Measurements from ENCODE around the gene CALHM3. TPM values are rescaled to one million over a fixed set of nuclear protein-coding genes. Genes with fewer than 3 reads are reported as not detected.

CALHM3 gene
- total and polyA plus RNA-seq, 2 donors (not counting 3 experiments of a cell fraction or from before 2014, with no cell fraction given), result not detected

DNA sequence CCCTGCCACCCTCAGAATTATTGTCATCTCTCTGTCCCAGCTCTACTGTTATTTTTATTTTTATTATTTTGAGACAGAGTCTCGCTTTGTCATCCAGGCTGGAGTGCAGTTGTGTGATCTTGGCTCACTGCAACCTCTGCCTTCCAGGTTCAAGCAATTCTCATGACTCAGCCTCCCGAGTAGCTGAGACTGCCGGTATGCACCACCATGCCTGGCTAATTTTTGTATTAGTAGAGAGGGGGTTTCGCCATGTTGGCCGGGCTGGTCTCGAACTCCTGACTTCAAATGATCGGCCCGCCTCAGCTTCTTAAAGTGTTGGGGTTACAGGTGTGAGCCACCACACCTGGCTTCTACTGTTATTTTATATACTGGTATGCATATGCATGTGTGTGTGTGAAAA, 37.8 kb downstream of the CALHM3 start:
- Histone ChIP-seq H3K4me3 (replicated peaks in 1 of 3; ENCODE audit: insufficient read depth in 1 of 3, low read depth in 1 of 3, low read length in 3 of 3) (no peak overlapping the region), H3K9me1 (replicated peaks; ENCODE audit: control insufficient read depth, extremely low read depth, insufficient read depth, low read length) (no peaks in the 10 kb centered on the region), H3K36me3 (ENCODE audit: control insufficient read depth in 2 of 2, extremely low read depth in 1 of 2, insufficient read depth in 2 of 2, low read length in 2 of 2) (peaks cover 31 to 64% of the 10 kb centered on the region in 2 experiments), H3K27me3 (ENCODE audit: control insufficient read depth in 2 of 2, insufficient read depth in 2 of 2, low read length in 2 of 2) (no peaks in the 10 kb centered on the region), H3K79me2 (ENCODE audit: control insufficient read depth, insufficient read depth, low read length) (no peaks in the 10 kb centered on the region), H3K9me3 (replicated peaks; ENCODE audit: control insufficient read depth, insufficient read depth, low read length) (no peaks in the 10 kb centered on the region), H3K9ac (replicated peaks; ENCODE audit: extremely low read depth, insufficient read depth, low read length) (no peak overlapping the region), H4K20me1 (replicated peaks; ENCODE audit: control insufficient read depth, extremely low read depth, insufficient read depth, low read length) (no peaks in the 10 kb centered on the region), H3K4me1 (ENCODE audit: control insufficient read depth, extremely low read depth, insufficient read depth, low read length) (peaks cover 20% of the 10 kb centered on the region), H3K27ac (ENCODE audit: insufficient read depth, low read depth, low read length) (no peak overlapping the region), H2AFZ (ENCODE audit: low read depth, low read length) (no peak overlapping the region), H3K4me2 (ENCODE audit: insufficient read depth, low read length) (no peak overlapping the region)
- DNase-seq (ENCODE audit: low read depth, low spot score), result no peak
- no TSS peak for BruUV-seq (replicated peaks)
- ChIA-PET POLR2A (no interaction called here), CTCF (no interaction called here)
- intact Hi-C loops (cut with micrococcal nuclease) (no loop called here), dilution Hi-C loops (cut with MboI; ENCODE audit: extremely low pct_ligation_motif_present, low sequenced_read_pairs) (no loop called here)
- no peak for FAIRE-seq
- TF ChIP-seq FOS (IDR thresholded peaks at IDR 0.05; ENCODE audit: borderline replicate concordance, insufficient read depth, low read length), result no peak
- TF ChIP-seq, protein P1, sequence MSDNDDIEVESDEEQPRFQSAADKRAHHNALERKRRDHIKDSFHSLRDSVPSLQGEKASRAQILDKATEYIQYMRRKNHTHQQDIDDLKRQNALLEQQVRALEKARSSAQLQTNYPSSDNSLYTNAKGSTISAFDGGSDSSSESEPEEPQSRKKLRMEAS (IDR thresholded peaks at IDR 0.05; ENCODE audit: insufficient read depth, insufficient read length), result no peak
- no peak for TF ChIP-seq MYC (IDR thresholded peaks at IDR 0.05; ENCODE audit: low read depth, low read length)
- TF ChIP-seq POLR2A (IDR thresholded peaks at IDR 0.05; ENCODE audit: low read depth, low read length), result no peak
- TF ChIP-seq EZH2 (IDR thresholded peaks at IDR 0.05; ENCODE audit: borderline replicate concordance, low read depth, low read length, severe bottlenecking), result no peak
- no peak for TF ChIP-seq JUN (IDR thresholded peaks at IDR 0.05; ENCODE audit: borderline replicate concordance, insufficient read depth, insufficient read length, low read depth)
- TF ChIP-seq, protein P2, sequence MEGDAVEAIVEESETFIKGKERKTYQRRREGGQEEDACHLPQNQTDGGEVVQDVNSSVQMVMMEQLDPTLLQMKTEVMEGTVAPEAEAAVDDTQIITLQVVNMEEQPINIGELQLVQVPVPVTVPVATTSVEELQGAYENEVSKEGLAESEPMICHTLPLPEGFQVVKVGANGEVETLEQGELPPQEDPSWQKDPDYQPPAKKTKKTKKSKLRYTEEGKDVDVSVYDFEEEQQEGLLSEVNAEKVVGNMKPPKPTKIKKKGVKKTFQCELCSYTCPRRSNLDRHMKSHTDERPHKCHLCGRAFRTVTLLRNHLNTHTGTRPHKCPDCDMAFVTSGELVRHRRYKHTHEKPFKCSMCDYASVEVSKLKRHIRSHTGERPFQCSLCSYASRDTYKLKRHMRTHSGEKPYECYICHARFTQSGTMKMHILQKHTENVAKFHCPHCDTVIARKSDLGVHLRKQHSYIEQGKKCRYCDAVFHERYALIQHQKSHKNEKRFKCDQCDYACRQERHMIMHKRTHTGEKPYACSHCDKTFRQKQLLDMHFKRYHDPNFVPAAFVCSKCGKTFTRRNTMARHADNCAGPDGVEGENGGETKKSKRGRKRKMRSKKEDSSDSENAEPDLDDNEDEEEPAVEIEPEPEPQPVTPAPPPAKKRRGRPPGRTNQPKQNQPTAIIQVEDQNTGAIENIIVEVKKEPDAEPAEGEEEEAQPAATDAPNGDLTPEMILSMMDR (IDR thresholded peaks at IDR 0.05; ENCODE audit: extremely low read depth in 1 of 2, insufficient read depth in 1 of 2, low read depth in 1 of 2, low read length in 2 of 2), result no peak
